DND-41 (cell line): Measurements from ENCODE around the gene NKAIN2.

ENCODE experiments used
- ATAC-seq: fragments of 200-7000 bp; cut with Tn5 transposase; 3 replicates; pipeline ENCODE4 v1.9.1; 2021; ENCODE audit warnings: low read depth; ENCODE audit not compliant: insufficient read depth
- DNase-seq: peaks from one replicate; pipeline ENCODE4 v3.0.0-alpha.2; 2020
- H2AFZ ChIP-seq: 2 replicates; pipeline ENCODE4 v1.6.0; 2012; ENCODE audit warnings: low read depth, low read length
- H3K27ac ChIP-seq: 2 replicates; pipeline ENCODE4 v1.5.1; 2012; ENCODE audit warnings: low read length, inconsistent platforms
- H3K27me3 ChIP-seq: fragments of 200-600 bp; sonication (generic); 2 replicates; pipeline ENCODE4 v1.6.0; 2012; ENCODE audit warnings: low read length, mild to moderate bottlenecking, inconsistent platforms; ENCODE audit not compliant: insufficient read depth, poor library complexity
- H3K36me3 ChIP-seq: 2 replicates; pipeline ENCODE4 v1.5.1; 2012; ENCODE audit warnings: low read length, inconsistent platforms; ENCODE audit not compliant: insufficient read depth
- H3K4me1 ChIP-seq: 2 replicates; pipeline ENCODE4 v1.5.1; 2012; ENCODE audit warnings: mild to moderate bottlenecking, low read length; ENCODE audit not compliant: insufficient read depth
- H3K4me2 ChIP-seq: 2 replicates; pipeline ENCODE4 v1.6.0; 2012; ENCODE audit warnings: mild to moderate bottlenecking, moderate library complexity, low read length, inconsistent platforms; ENCODE audit not compliant: insufficient read depth
- H3K4me3 ChIP-seq, 2 experiments: fragments of 200-600 bp in 1 of 2; shearing (Covaris generic) in 1 of 2; 2 replicates each; pipeline ENCODE4 v1.5.1; 2012 to 2016; ENCODE audit warnings: inconsistent platforms in 2 of 2, low read length in 2 of 2, mild to moderate bottlenecking in 2 of 2, low read depth in 1 of 2, moderate library complexity in 1 of 2
- H3K79me2 ChIP-seq: 2 replicates; pipeline ENCODE4 v1.6.0; 2012; ENCODE audit warnings: low read length, inconsistent platforms; ENCODE audit not compliant: insufficient read depth
- H3K9ac ChIP-seq: 2 replicates; pipeline ENCODE4 v1.6.0; 2012; ENCODE audit warnings: low read depth, mild to moderate bottlenecking, inconsistent platforms, low read length, moderate library complexity
- H3K9me3 ChIP-seq: 2 replicates; pipeline ENCODE4 v1.5.1; 2012; ENCODE audit warnings: low read length, moderate library complexity, mild to moderate bottlenecking, inconsistent platforms; ENCODE audit not compliant: insufficient read depth, severe bottlenecking
- H4K20me1 ChIP-seq: 2 replicates; pipeline ENCODE4 v1.6.0; 2012; ENCODE audit warnings: low read length; ENCODE audit not compliant: insufficient read depth
- CTCF ChIP-seq: IDR thresholded peaks from 2 replicates; pipeline ENCODE4 v1.5.1; 2012; ENCODE audit warnings: borderline replicate concordance, low read length, moderate library complexity, mild to moderate bottlenecking; ENCODE audit not compliant: poor library complexity, severe bottlenecking; ENCODE audit errors: extremely low read depth
- EZH2 ChIP-seq: IDR thresholded peaks from 3 replicates; pipeline ENCODE4 v1.6.1; 2012; ENCODE audit warnings: borderline replicate concordance, low read depth, mild to moderate bottlenecking, moderate library complexity, low read length, inconsistent platforms; ENCODE audit not compliant: severe bottlenecking

Gene NKAIN2

GRCh38 chr6:124783344-124783743 lies 979.7 kb downstream of the NKAIN2 start:
- H3K9me3 ChIP-seq = no peaks in the 10 kb centered on the region
- no peaks in the 10 kb centered on the region for H4K20me1 ChIP-seq
- no peak overlapping the region for H3K4me3 ChIP-seq
- DNase-seq = no peak
- ATAC-seq = no peak
- no peak overlapping the region for H3K27ac ChIP-seq
- no peaks in the 10 kb centered on the region for H3K79me2 ChIP-seq
- H3K4me2 ChIP-seq = no peak overlapping the region
- no peak overlapping the region for H3K9ac ChIP-seq
- TF ChIP-seq CTCF (no peak), EZH2 (no peak)
- H3K27me3 ChIP-seq = no peaks in the 10 kb centered on the region
- no peaks in the 10 kb centered on the region for H3K36me3 ChIP-seq
- H3K4me1 ChIP-seq = no peaks in the 10 kb centered on the region
- no peak overlapping the region for H2AFZ ChIP-seq

- Histone ChIP-seq H3K9me3 (no peaks in the 10 kb centered on the region), H3K9ac (no peak overlapping the region), H4K20me1 (no peaks in the 10 kb centered on the region), H3K36me3 (no peaks in the 10 kb centered on the region), H3K4me3 (no peak overlapping the region), H2AFZ (no peak overlapping the region), H3K4me2 (no peak overlapping the region), H3K79me2 (no peaks in the 10 kb centered on the region), H3K4me1 (no peaks in the 10 kb centered on the region), H3K27ac (no peak overlapping the region), H3K27me3 (no peaks in the 10 kb centered on the region)
- ATAC-seq (no peak), DNase-seq (no peak)
- no peak for TF ChIP-seq CTCF
- TF ChIP-seq EZH2 = no peak
Measured at GRCh38 chr6:124791156-124791555, 987.5 kb downstream of the NKAIN2 start.

GRCh38 chr6:124792386-124792785 lies 988.7 kb downstream of the NKAIN2 start:
- Histone ChIP-seq H3K79me2 (no peaks in the 10 kb centered on the region), H3K4me3 (no peak overlapping the region), H4K20me1 (no peaks in the 10 kb centered on the region), H2AFZ (no peak overlapping the region), H3K36me3 (no peaks in the 10 kb centered on the region), H3K4me2 (no peak overlapping the region), H3K9ac (no peak overlapping the region), H3K27ac (no peak overlapping the region), H3K4me1 (no peaks in the 10 kb centered on the region), H3K27me3 (no peaks in the 10 kb centered on the region), H3K9me3 (no peaks in the 10 kb centered on the region)
- TF ChIP-seq EZH2 (no peak), CTCF (no peak)
- no peak for DNase-seq
- ATAC-seq = no peak

- DNase-seq (no peak), ATAC-seq (no peak)
- Histone ChIP-seq H4K20me1 (no peaks in the 10 kb centered on the region), H3K4me2 (no peak overlapping the region), H3K4me3 (no peak overlapping the region), H3K27ac (no peak overlapping the region), H3K9me3 (no peaks in the 10 kb centered on the region), H3K4me1 (no peaks in the 10 kb centered on the region), H2AFZ (no peak overlapping the region), H3K79me2 (no peaks in the 10 kb centered on the region), H3K36me3 (no peaks in the 10 kb centered on the region), H3K9ac (no peak overlapping the region), H3K27me3 (no peaks in the 10 kb centered on the region)
- TF ChIP-seq EZH2 (no peak), CTCF (no peak)
Measured at GRCh38 chr6:124793398-124793797, 989.7 kb downstream of the NKAIN2 start.
